Thyroid gland (tissue), 4 donors: ENCODE data around the gene NAT8L. TPM values are rescaled to one million over a fixed set of nuclear protein-coding genes. Genes with fewer than 3 reads are reported as not detected.

ENCODE experiments used
- DNase-seq, 2 donors: peaks; one replicate each; pipeline ENCODE4 v3.0.0-alpha.2; 2019
- H3K27ac ChIP-seq, 3 donors: fragments of 200-600 bp; sonication (generic); 1 replicate in 2 of 3; 2 replicates in 1 of 3; pipeline ENCODE4 v1.5.1; 2016 to 2019; ENCODE audit warnings: mild to moderate bottlenecking in 1 of 3, moderate library complexity in 1 of 3
- H3K27me3 ChIP-seq: fragments of 200-600 bp; sonication (generic); one replicate; pipeline ENCODE4 v1.5.1; 2019
- H3K36me3 ChIP-seq, 2 donors: fragments of 200-600 bp; sonication (generic); one replicate each; pipeline ENCODE4 v1.5.1; 2016 to 2019
- H3K4me1 ChIP-seq, 2 donors: fragments of 200-600 bp; sonication (generic); one replicate each; pipeline ENCODE4 v1.5.1; 2017 to 2019
- H3K4me3 ChIP-seq, 3 donors: fragments of 200-600 bp; sonication (generic); replicated peaks in 1 of 3; 1 replicate in 2 of 3; 2 replicates in 1 of 3; pipeline ENCODE4 v1.5.1; 2016; ENCODE audit warnings: mild to moderate bottlenecking in 1 of 3
- H3K9me3 ChIP-seq: fragments of 200-600 bp; sonication (generic); one replicate; pipeline ENCODE4 v1.5.1; 2017
- POLR2A ChIP-seq, 2 donors: fragments of 450-650 bp; IDR thresholded peaks; one replicate each; pipeline ENCODE4 v1.6.1; 2017; ENCODE audit warnings: antibody characterized with exemption in 2 of 2, mild to moderate bottlenecking in 2 of 2, moderate library complexity in 1 of 2
- WGBS, 2 donors: methylation state at CpG; one replicate each; pipeline ENCODE4 v1.1.5; 2017; 5-methylcytosine and 5-hydroxymethylcytosine counted together
- intact Hi-C: fragments of 100-400 bp; cut with DNase I; formaldehyde crosslinking; loops from one replicate; pipeline ENCODE4 v1.15.1; 2023
- total RNA-seq, 4 donors: library from RNA; depleted of rRNA; stranded (reverse); fragments of >200 nt; gene quantifications; one replicate each; pipeline ENCODE4 v1.2.3, GENCODE V29; 2016
- TF ChIP-seq, protein P1 (sequence below), 6 experiments: fragments of 200-600 bp in 3 of 6; fragments of 450-650 bp in 3 of 6; sonication (generic) in 3 of 6; IDR thresholded peaks; one replicate each; pipeline ENCODE4 v1.5.1; 2016 to 2019; ENCODE audit warnings: antibody characterized with exemption in 6 of 6, mild to moderate bottlenecking in 2 of 6, inconsistent platforms in 1 of 6, moderate library complexity in 1 of 6

Gene NAT8L
- total RNA-seq, 4 donors from 2014 or later: 1.3 to 1.8 (median 1.5) TPM

DNA sequence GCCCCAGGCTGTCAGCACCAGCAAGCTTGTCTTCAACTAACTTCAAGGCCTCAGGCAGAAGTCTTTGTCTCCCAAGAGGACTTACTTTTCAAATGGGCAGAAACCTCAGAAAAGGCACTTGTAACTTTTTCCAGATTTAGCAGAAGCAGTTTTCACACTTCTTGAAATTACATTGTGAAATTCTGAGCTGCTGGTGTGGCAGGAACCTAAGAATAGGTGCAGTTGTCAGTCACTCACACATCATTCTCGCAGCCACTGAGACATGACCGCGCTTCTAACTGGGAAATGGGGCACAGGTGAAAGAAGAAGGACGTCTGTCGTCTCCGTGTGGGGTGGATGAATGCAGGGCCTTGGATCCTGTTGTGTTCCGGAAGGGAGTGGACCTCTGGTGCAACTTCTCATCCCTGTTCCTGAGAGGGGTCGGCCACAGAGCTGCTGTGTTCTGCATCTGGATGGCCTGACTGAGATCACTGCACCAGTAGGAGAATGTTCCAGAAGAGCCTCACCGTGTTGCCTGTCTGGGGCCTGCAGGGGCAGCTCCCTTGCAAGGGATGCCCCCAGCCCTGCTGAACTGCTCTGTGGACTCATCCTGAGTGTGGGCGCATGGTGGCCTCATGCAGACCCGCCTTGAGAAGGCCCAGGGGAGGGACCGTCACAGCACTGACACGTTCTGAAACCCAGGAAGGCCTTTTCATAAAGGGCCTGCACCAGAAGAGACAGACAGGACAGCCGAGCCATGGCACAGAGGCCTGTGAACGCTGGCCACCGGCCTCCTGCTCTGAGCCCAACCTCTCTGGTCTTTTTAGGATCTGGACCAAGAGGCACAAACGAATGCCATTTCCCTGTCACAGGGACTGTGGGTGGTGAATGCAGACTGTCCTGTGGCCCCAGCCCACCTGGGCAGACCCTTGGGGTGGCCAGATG is 18.7 kb downstream of the NAT8L start:
- no peak for DNase-seq
- H3K36me3 ChIP-seq: no peaks in the 10 kb centered on the region
- H3K4me3 ChIP-seq: no peak overlapping the region
- H3K4me1 ChIP-seq: peaks cover 0 to under 1% of the 10 kb centered on the region in 2 donors
- H3K27ac ChIP-seq: no peak overlapping the region
- no peaks in the 10 kb centered on the region for H3K9me3 ChIP-seq
- intact Hi-C loops: no loop called here
- 90 to 93% methylated on average over 15 of the region's 17 CpGs for WGBS, 2 donors
- TF ChIP-seq POLR2A (IDR thresholded peaks at IDR 0.05): no peak
- TF ChIP-seq, protein P1, sequence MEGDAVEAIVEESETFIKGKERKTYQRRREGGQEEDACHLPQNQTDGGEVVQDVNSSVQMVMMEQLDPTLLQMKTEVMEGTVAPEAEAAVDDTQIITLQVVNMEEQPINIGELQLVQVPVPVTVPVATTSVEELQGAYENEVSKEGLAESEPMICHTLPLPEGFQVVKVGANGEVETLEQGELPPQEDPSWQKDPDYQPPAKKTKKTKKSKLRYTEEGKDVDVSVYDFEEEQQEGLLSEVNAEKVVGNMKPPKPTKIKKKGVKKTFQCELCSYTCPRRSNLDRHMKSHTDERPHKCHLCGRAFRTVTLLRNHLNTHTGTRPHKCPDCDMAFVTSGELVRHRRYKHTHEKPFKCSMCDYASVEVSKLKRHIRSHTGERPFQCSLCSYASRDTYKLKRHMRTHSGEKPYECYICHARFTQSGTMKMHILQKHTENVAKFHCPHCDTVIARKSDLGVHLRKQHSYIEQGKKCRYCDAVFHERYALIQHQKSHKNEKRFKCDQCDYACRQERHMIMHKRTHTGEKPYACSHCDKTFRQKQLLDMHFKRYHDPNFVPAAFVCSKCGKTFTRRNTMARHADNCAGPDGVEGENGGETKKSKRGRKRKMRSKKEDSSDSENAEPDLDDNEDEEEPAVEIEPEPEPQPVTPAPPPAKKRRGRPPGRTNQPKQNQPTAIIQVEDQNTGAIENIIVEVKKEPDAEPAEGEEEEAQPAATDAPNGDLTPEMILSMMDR (IDR thresholded peaks at IDR 0.05): no peak
- no peaks in the 10 kb centered on the region for H3K27me3 ChIP-seq

DNA sequence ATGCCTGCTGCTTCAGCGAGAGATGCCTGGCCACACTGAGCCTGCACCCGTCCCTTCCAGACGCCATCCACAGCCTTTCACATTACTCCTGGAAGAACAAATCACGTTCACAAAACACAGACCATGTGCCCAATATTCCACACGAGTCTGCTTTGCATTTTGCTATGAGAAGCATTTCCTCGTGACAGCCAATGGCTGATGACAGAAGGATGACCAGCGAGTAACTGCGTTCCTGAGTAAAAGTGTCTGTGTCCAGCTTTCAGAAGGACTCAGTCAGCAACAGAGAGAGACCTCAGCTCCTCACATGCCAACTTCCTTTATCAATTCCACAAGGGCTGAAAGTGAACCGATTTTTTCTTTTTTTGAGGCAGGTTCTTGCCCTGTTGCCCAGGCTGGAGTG is 19.5 kb downstream of the NAT8L start:
- Histone ChIP-seq H3K27me3 (no peaks in the 10 kb centered on the region), H3K36me3 (no peaks in the 10 kb centered on the region), H3K4me1 (no peaks in the 10 kb centered on the region), H3K27ac (no peak overlapping the region), H3K4me3 (no peak overlapping the region), H3K9me3 (no peaks in the 10 kb centered on the region)
- no peak for DNase-seq
- intact Hi-C loops: no loop called here
- TF ChIP-seq, protein P1 (IDR thresholded peaks at IDR 0.05): no peak
- TF ChIP-seq POLR2A (IDR thresholded peaks at IDR 0.05): no peak
- 78 to 80% methylated on average over 9 of the region's 9 CpGs for WGBS, 2 donors

GRCh38 chr4:2079006-2079405 is 19.9 kb downstream of the NAT8L start:
- no peak overlapping the region for H3K27ac ChIP-seq
- no peaks in the 10 kb centered on the region for H3K9me3 ChIP-seq
- H3K36me3 ChIP-seq: no peaks in the 10 kb centered on the region
- no peak for DNase-seq
- WGBS, 2 donors: 95 to 97% methylated on average over 2 to 5 of the region's 5 CpGs
- H3K4me1 ChIP-seq: no peaks in the 10 kb centered on the region
- no peaks in the 10 kb centered on the region for H3K27me3 ChIP-seq
- TF ChIP-seq POLR2A (IDR thresholded peaks at IDR 0.05): no peak
- TF ChIP-seq, protein P1 (IDR thresholded peaks at IDR 0.05): no peak
- no peak overlapping the region for H3K4me3 ChIP-seq
- intact Hi-C loops: no loop called here

DNA sequence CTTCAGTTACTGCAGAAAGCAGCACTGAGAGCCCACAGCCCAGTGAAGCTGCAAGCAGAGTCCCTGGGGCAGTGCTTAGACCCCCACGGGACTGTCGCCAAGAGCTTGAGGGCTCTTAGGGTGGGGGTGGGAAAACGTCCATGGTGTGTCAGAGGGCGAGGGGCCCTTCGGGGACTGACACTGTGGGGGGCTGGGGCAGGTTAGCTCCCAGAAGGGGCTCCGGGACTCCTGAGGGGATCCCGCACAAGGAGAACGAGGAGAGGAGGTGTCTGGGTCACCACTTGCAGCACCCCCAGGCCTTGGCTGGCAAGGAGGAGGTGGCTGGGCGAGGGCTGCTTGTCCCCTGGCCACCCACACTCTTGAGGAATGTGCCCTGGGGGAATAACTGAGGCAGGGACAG is 20.8 kb downstream of the NAT8L start:
- WGBS, 2 donors: 64 to 100% methylated on average over 1 to 8 of the region's 9 CpGs
- Histone ChIP-seq H3K27me3 (no peaks in the 10 kb centered on the region), H3K4me3 (no peak overlapping the region), H3K9me3 (no peaks in the 10 kb centered on the region), H3K4me1 (no peaks in the 10 kb centered on the region), H3K36me3 (no peaks in the 10 kb centered on the region), H3K27ac (no peak overlapping the region)
- TF ChIP-seq, protein P1 (IDR thresholded peaks at IDR 0.05): no peak
- no peak for TF ChIP-seq POLR2A (IDR thresholded peaks at IDR 0.05)
- no peak for DNase-seq
- intact Hi-C loops: no loop called here
